VCaP (cell line): Measurements from ENCODE around the gene TGFBR3.

ENCODE experiments used
- H3K27ac ChIP-seq: fragments of 450-650 bp; 2 replicates; pipeline ENCODE4 v1.5.1; 2017
- CTCF ChIP-seq: fragments of 450-650 bp; conservative IDR thresholded peaks from 2 replicates; pipeline ENCODE4 v1.5.1; 2017; ENCODE audit warnings: mild to moderate bottlenecking, moderate library complexity

The TGFBR3 gene

DNA sequence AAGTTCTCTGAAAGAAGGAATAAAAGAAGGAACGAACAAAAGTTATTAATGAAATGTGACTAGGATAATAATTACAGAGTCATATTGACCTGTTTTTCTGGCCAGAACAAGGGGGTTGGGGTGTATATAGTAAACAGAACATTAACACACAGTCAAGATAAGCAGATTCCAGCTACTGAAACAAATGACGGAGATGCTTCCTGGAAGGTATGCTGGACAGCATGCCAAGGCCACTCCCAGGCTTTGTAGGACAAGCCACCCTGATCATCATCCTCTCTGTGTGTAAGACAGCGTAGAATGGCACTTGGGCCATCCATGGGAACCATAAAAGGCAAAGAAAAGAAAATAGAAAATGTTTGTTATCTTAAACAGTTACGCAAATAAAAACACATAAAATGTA is 120.7 kb downstream of the TGFBR3 start:
- H3K27ac ChIP-seq: no peak overlapping the region
- no peak for TF ChIP-seq CTCF

GRCh38 chr1:91764471-91765115 is 121.4 kb downstream of the TGFBR3 start:
- TF ChIP-seq CTCF: no peak
- H3K27ac ChIP-seq: no peak overlapping the region

GRCh38 chr1:91763252-91763651 is 122.7 kb downstream of the TGFBR3 start:
- no peak overlapping the region for H3K27ac ChIP-seq
- no peak for TF ChIP-seq CTCF

- no peak overlapping the region for H3K27ac ChIP-seq
- TF ChIP-seq CTCF: no peak
Observed at GRCh38 chr1:91761295-91761721, 124.6 kb downstream of the TGFBR3 start.

DNA sequence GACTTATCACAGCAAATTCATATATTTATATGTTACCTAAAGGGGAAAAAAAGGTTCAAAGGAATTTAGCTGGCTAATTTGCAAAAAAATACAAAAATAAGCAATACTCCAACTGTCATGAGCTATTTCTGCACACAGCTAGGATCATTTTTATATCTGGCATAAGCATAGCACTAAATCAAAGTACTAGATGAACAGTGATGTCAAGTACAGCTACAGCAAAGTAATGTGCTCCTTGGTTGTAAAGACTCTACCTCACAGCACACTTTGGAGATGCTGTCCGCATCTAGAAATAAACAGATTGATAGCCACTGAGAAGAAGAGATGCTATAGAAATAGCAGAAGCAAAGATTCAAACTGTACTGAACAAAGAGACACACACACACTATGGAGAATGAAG is 125.4 kb downstream of the TGFBR3 start:
- H3K27ac ChIP-seq: no peak overlapping the region

DNA sequence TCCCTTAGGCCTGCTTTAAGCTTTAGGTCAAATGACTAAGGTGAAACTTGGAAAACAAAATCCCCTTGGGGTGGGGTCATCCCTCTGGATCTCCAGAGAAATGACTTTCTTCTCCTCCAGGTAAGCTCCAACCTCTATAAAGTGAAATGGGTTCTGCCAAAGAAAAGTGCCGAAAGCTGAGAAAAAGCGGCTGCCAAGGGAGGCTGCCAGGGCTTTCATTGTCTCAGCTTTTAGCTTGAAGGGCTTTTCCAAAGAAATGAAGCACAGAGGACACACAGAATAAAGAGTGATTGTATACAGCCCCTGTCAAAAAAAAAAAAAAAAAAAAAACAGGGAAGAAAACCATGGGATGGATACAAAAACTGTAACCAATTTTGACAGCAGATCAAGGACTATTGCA is 126.9 kb downstream of the TGFBR3 start:
- H3K27ac ChIP-seq: no peak overlapping the region
- TF ChIP-seq CTCF: no peak

More for the DNA sequence above, 125.4 kb downstream of the TGFBR3 start:
- no peak for TF ChIP-seq CTCF

DNA sequence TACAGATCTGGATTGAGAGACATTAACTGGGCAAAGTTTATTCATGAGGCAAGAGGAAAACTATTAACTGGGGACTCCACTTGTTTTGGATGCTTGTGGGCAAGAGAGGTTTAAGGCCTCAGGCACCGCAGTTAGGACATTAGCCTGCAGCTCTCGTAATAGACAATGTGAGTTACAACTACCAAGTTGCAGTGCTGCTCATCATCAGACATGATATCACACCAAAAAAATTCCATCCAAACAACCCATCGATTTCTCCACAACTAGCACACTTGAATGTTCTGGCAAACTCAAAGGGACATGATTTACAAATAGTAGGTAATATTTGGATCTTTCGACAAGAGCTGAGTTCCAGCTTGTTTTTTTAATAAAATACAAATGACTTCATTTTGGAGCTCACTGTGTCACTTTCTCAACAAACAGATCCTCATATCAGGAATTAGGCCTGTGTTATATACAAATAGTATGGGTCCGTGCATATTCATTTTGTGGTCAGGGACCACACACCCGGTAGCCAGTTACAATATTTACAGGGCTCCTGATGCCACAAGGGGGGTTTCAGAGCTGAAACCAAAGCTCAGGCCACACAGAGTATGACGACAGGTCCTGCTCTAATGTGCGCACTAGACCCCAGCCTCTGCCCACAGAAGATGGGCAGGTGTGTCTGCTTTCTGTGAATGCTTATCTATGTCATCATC is 128.0 kb downstream of the TGFBR3 start:
- H3K27ac ChIP-seq: no peak overlapping the region
- no peak for TF ChIP-seq CTCF
